HCT116 (cell line): Measurements from ENCODE around the gene SELE. TPM values are rescaled to one million over a fixed set of nuclear protein-coding genes. Genes with fewer than 3 reads are reported as not detected.

ENCODE experiments used
- ATAC-seq: fragments of 200-7000 bp; cut with Tn5 transposase; 2 replicates; pipeline ENCODE4 v1.9.1; 2020; ENCODE audit warnings: mild to moderate bottlenecking, moderate library complexity
- BruUV-seq: library from RNA; stranded (reverse); fragments of 400-500 nt; replicated peaks from 2 replicates; lab custom pipeline; 2021; lab: Mats Ljungman, UMichigan
- CTCF ChIA-PET: fragments of 300-600 bp; sonication (Branson Sonifier 250); formaldehyde crosslinking; loops from one replicate; lab custom pipeline; 2021; ENCODE audit warnings: antibody characterized with exemption; lab: Charles Lee
- POLR2A ChIA-PET: fragments of 300-600, 350-600 bp; sonication (Branson Sonifier 250); formaldehyde crosslinking; loops from one replicate; lab custom pipeline; 2021; ENCODE audit warnings: antibody characterized with exemption; lab: Charles Lee
- RAD21 ChIA-PET, 2 experiments: fragments of 300-600 bp; sonication (Branson Sonifier 250); formaldehyde crosslinking; loops; one replicate each; lab custom pipeline; 2023; ENCODE audit warnings: low total read pairs in 2 of 2; ENCODE audit not compliant: uncharacterized antibody in 2 of 2, unreplicated experiment in 2 of 2, low non-redundant PET in 1 of 2; lab: Charles Lee
- DNase-seq: peaks from one replicate; pipeline ENCODE4 v3.0.0-alpha.2; 2010; ENCODE audit warnings: low read depth, low spot score
- H2AFZ ChIP-seq: fragments of 200-600 bp; shearing (Covaris generic), sonication (generic); 2 replicates; pipeline ENCODE4 v1.6.1; 2017; ENCODE audit warnings: low read depth, mixed run types, mixed read lengths, antibody characterized with exemption, low read length; ENCODE audit not compliant: poor library complexity, severe bottlenecking
- H3K27ac ChIP-seq: 2 replicates; pipeline ENCODE4 v1.5.1; 2012; ENCODE audit warnings: low read depth, low read length
- H3K27me3 ChIP-seq: fragments of 200-600 bp; sonication (generic); 2 replicates; pipeline ENCODE4 v1.6.1; 2016; ENCODE audit warnings: mixed run types, low read length, mixed read lengths; ENCODE audit not compliant: insufficient read depth
- H3K36me3 ChIP-seq, 2 experiments: fragments of 200-500 bp in 1 of 2; fragments of 200-600 bp in 1 of 2; sonication (Bioruptor generic) in 1 of 2; sonication (generic) in 1 of 2; 2 replicates each; pipeline versions ENCODE4 v1.5.1 to v1.6.1; 2014 to 2016; ENCODE audit warnings: low read length in 2 of 2, inconsistent platforms in 1 of 2, mixed read lengths in 1 of 2, mixed run types in 1 of 2; ENCODE audit not compliant: insufficient read depth in 2 of 2, control insufficient read depth in 1 of 2
- H3K4me1 ChIP-seq, 2 experiments: fragments of 200-600 bp in 1 of 2; sonication (generic) in 1 of 2; 2 replicates each; pipeline versions ENCODE4 v1.5.1 to v1.6.1; 2012 to 2017; ENCODE audit warnings: low read length in 2 of 2, inconsistent platforms in 1 of 2, mild to moderate bottlenecking in 1 of 2, mixed read lengths in 1 of 2, mixed run types in 1 of 2, moderate library complexity in 1 of 2; ENCODE audit not compliant: insufficient read depth in 2 of 2, control insufficient read depth in 1 of 2
- H3K4me2 ChIP-seq: fragments of 200-600 bp; sonication (generic); 2 replicates; pipeline ENCODE4 v1.6.1; 2017; ENCODE audit warnings: mixed run types, low read length, mixed read lengths
- H3K4me3 ChIP-seq, 2 experiments: fragments of 200-600 bp in 1 of 2; sonication (generic) in 1 of 2; replicated peaks in 1 of 2; 2 replicates each; pipeline ENCODE4 v1.5.1; 2011 to 2016; ENCODE audit warnings: low read length in 2 of 2, control low read depth in 1 of 2, low read depth in 1 of 2, mild to moderate bottlenecking in 1 of 2, mixed read lengths in 1 of 2, mixed run types in 1 of 2
- H3K79me2 ChIP-seq: fragments of 200-600 bp; sonication (generic); 2 replicates; pipeline ENCODE4 v1.6.1; 2017; ENCODE audit warnings: mild to moderate bottlenecking, mixed run types, low read length, moderate library complexity, mixed read lengths; ENCODE audit not compliant: insufficient read depth
- H3K9ac ChIP-seq: fragments of 200-600 bp; sonication (generic); 2 replicates; pipeline ENCODE4 v1.6.1; 2016; ENCODE audit warnings: low read length, mixed read lengths
- H3K9me2 ChIP-seq: fragments of 200-600 bp; sonication (generic), shearing (Covaris generic); 2 replicates; pipeline ENCODE4 v1.6.1; 2017; ENCODE audit warnings: mixed run types, mild to moderate bottlenecking, moderate library complexity; ENCODE audit not compliant: insufficient read depth
- H3K9me3 ChIP-seq, 2 experiments: fragments of 200-500 bp in 1 of 2; fragments of 200-600 bp in 1 of 2; sonication (Bioruptor generic) in 1 of 2; sonication (generic) in 1 of 2; 2 replicates each; pipeline ENCODE4 v1.6.1; 2014 to 2017; ENCODE audit warnings: low read length in 2 of 2, mixed read lengths in 2 of 2, inconsistent platforms in 1 of 2, low read depth in 1 of 2, mild to moderate bottlenecking in 1 of 2, mixed run types in 1 of 2, moderate library complexity in 1 of 2; ENCODE audit not compliant: control insufficient read depth in 1 of 2, insufficient read depth in 1 of 2
- H4K20me1 ChIP-seq: fragments of 200-600 bp; sonication (generic), shearing (Covaris generic); 2 replicates; pipeline ENCODE4 v1.6.1; 2017; ENCODE audit warnings: mixed run types, mild to moderate bottlenecking, moderate library complexity; ENCODE audit not compliant: insufficient read depth
- CBX3 ChIP-seq: IDR thresholded peaks from 2 replicates; pipeline ENCODE4 v1.6.1; 2012; ENCODE audit warnings: low read depth
- CEBPB ChIP-seq: IDR thresholded peaks from 2 replicates; pipeline ENCODE4 v1.6.1; 2012; ENCODE audit warnings: low read depth
- EZH2 ChIP-seq: fragments of 200-600 bp; sonication (generic); IDR thresholded peaks from 2 replicates; pipeline ENCODE4 v1.6.1; 2017; ENCODE audit warnings: antibody characterized with exemption, mixed run types
- EZH2phosphoT487 ChIP-seq: fragments of 200-600 bp; IDR thresholded peaks from 2 replicates; pipeline ENCODE4 v1.6.1; 2018; ENCODE audit warnings: antibody characterized with exemption, borderline replicate concordance
- FOSL1 ChIP-seq: IDR thresholded peaks from 2 replicates; pipeline ENCODE4 v1.6.1; 2012; ENCODE audit warnings: low read depth
- JUND ChIP-seq: IDR thresholded peaks from 2 replicates; pipeline ENCODE4 v1.6.1; 2012
- MAX ChIP-seq: IDR thresholded peaks from 2 replicates; pipeline ENCODE4 v1.6.1; 2012
- POLR2A ChIP-seq: IDR thresholded peaks from 2 replicates; pipeline ENCODE4 v1.7.0; 2011; ENCODE audit warnings: borderline replicate concordance; ENCODE audit not compliant: insufficient read depth, insufficient read length; ENCODE audit errors: extremely low read depth
- POLR2AphosphoS5 ChIP-seq: IDR thresholded peaks from 2 replicates; pipeline ENCODE4 v1.6.1; 2011; ENCODE audit warnings: mild to moderate bottlenecking, low read depth, low read length, moderate library complexity
- REST ChIP-seq: IDR thresholded peaks from 2 replicates; pipeline ENCODE4 v1.6.1; 2012; ENCODE audit warnings: low read depth
- SIN3A ChIP-seq: IDR thresholded peaks from 2 replicates; pipeline ENCODE4 v1.6.1; 2012; ENCODE audit warnings: low read depth
- SP1 ChIP-seq: IDR thresholded peaks from 2 replicates; pipeline ENCODE4 v1.6.1; 2012; ENCODE audit warnings: low read depth
- SRF ChIP-seq: IDR thresholded peaks from 2 replicates; pipeline ENCODE4 v1.6.1; 2012; ENCODE audit warnings: low read depth
- TCF7L2 ChIP-seq: IDR thresholded peaks from 2 replicates; pipeline ENCODE4 v1.7.0; 2011; ENCODE audit warnings: borderline replicate concordance, inconsistent platforms; ENCODE audit not compliant: insufficient read depth, insufficient read length; ENCODE audit errors: extremely low read depth
- ZFX ChIP-seq: fragments of 450-650 bp; IDR thresholded peaks from 2 replicates; pipeline ENCODE4 v1.6.1; 2017
- ZNF274 ChIP-seq: fragments of 200-500 bp; sonication (Bioruptor generic); IDR thresholded peaks from 2 replicates; pipeline ENCODE4 v1.6.1; 2014; ENCODE audit warnings: mild to moderate bottlenecking, low read depth, low read length, inconsistent platforms
- intact Hi-C: fragments of 100-400 bp; cut with micrococcal nuclease; formaldehyde crosslinking; loops from 2 replicates; pipeline ENCODE4 v1.10.0; 2022
- total RNA-seq: library from RNA; stranded (reverse); gene quantifications from one replicate; pipeline ENCODE4 v1.2.1, GENCODE V29; 2021; ENCODE audit not compliant: unreplicated experiment
- TF ChIP-seq, protein P1 (sequence below): IDR thresholded peaks from 2 replicates; pipeline ENCODE4 v1.6.1; 2011; ENCODE audit warnings: mild to moderate bottlenecking, low read length, moderate library complexity; ENCODE audit not compliant: insufficient replicate concordance; ENCODE audit errors: extremely low read depth

The SELE gene
- total RNA-seq, 1 experiment from 2014 or later = not detected

- no peaks in the 10 kb centered on the region for H3K9me2 ChIP-seq
- DNase-seq (no peak), ATAC-seq (no peak)
- no peaks in the 10 kb centered on the region for H4K20me1 ChIP-seq
- no peak overlapping the region for H3K4me3 ChIP-seq
- BruUV-seq = no TSS peak
- no peak overlapping the region for H2AFZ ChIP-seq
- intact Hi-C loops = no loop called here
- H3K36me3 ChIP-seq = no peaks in the 10 kb centered on the region
- H3K9me3 ChIP-seq = no peaks in the 10 kb centered on the region
- no peaks in the 10 kb centered on the region for H3K79me2 ChIP-seq
- H3K4me1 ChIP-seq = no peaks in the 10 kb centered on the region
- ChIA-PET POLR2A (no interaction called here), CTCF (no interaction called here), RAD21 (no interaction called here)
- H3K4me2 ChIP-seq = no peak overlapping the region
- no peak for TF ChIP-seq JUND
- TF ChIP-seq SP1 = no peak
- TF ChIP-seq MAX = no peak
- no peak for TF ChIP-seq ZNF274
- TF ChIP-seq FOSL1 = no peak
- no peak for TF ChIP-seq CBX3
- no peak for TF ChIP-seq TCF7L2
- TF ChIP-seq, protein P1, sequence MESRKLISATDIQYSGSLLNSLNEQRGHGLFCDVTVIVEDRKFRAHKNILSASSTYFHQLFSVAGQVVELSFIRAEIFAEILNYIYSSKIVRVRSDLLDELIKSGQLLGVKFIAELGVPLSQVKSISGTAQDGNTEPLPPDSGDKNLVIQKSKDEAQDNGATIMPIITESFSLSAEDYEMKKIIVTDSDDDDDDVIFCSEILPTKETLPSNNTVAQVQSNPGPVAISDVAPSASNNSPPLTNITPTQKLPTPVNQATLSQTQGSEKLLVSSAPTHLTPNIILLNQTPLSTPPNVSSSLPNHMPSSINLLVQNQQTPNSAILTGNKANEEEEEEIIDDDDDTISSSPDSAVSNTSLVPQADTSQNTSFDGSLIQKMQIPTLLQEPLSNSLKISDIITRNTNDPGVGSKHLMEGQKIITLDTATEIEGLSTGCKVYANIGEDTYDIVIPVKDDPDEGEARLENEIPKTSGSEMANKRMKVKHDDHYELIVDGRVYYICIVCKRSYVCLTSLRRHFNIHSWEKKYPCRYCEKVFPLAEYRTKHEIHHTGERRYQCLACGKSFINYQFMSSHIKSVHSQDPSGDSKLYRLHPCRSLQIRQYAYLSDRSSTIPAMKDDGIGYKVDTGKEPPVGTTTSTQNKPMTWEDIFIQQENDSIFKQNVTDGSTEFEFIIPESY = no peak
- TF ChIP-seq SIN3A = no peak
- TF ChIP-seq CEBPB = no peak
- TF ChIP-seq REST = no peak
- no peak for TF ChIP-seq POLR2AphosphoS5
- TF ChIP-seq POLR2A = no peak
- no peak for TF ChIP-seq SRF
- no peak for TF ChIP-seq ZFX
- TF ChIP-seq EZH2 = no peak
- TF ChIP-seq EZH2phosphoT487 = no peak
- H3K27me3 ChIP-seq = no peaks in the 10 kb centered on the region
- no peak overlapping the region for H3K27ac ChIP-seq
- no peak overlapping the region for H3K9ac ChIP-seq
Observed at GRCh38 chr1:169727307-169727706, 6.6 kb downstream of the SELE start.
